ENCODE measurements around the gene RFT1.

RFT1 gene

DNA sequence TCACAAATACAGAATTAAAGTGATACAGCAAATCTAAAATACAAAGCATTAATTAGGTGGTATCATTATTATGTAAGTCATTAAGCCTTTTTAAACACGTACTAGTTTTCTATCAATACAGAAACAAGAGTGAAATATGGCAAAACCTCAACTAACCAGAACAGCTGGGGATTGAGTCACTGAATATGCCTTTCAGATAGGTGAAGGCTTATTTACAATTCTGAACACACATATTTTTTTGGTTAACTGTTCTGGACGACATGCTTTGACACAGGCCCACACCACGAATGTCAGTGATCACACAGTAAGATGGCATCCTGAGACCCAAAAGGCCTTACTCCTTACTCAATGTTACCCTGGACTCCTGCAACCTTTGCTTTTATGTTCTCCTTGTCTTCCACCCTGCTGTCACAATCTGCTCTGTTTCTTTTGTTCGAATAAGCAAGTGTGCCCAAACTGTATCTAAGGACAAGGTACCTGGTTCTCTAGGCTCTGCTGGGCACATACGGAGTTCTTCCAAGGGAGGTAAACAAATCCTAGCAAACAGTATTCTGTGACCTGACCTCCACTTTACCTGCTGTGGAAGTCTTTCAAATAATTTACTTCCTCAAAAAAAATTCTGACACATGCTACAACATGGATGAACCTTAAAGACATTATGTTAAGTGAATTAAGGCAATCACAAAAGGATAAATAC lies 91.4 kb downstream of the RFT1 start:
- no peak overlapping the region for H3K4me3 ChIP-seq (ENCODE audit: low read depth, low read length)

Measured in iPS-11a (cell line).